OCI-LY1 (cell line): ENCODE results near the gene RPL35.

Experiments used
- H2AFZ ChIP-seq: fragments of 200-600 bp; sonication (generic), shearing (Covaris generic); 2 replicates; pipeline ENCODE4 v1.6.0; 2014; ENCODE audit warnings: antibody characterized with exemption, mild to moderate bottlenecking, low read length
- H3F3A ChIP-seq: fragments of 200-600 bp; sonication (generic), shearing (Covaris generic); 2 replicates; pipeline ENCODE4 v1.6.0; 2014; ENCODE audit warnings: mild to moderate bottlenecking, antibody characterized with exemption, low read length, moderate library complexity; ENCODE audit not compliant: insufficient read depth
- H3K27ac ChIP-seq: fragments of 200-600 bp; sonication (generic); 2 replicates; pipeline ENCODE4 v1.5.1; 2014; ENCODE audit warnings: low read length, mixed run types, mild to moderate bottlenecking, low read depth; ENCODE audit not compliant: poor library complexity, severe bottlenecking
- H3K27me3 ChIP-seq: fragments of 200-600 bp; sonication (generic); 2 replicates; pipeline ENCODE4 v1.6.0; 2014; ENCODE audit warnings: antibody characterized with exemption, mild to moderate bottlenecking, low read length, moderate library complexity; ENCODE audit not compliant: insufficient read depth
- H3K36me3 ChIP-seq: fragments of 200-600 bp; sonication (generic); 2 replicates; pipeline ENCODE4 v1.6.1; 2014; ENCODE audit warnings: mild to moderate bottlenecking, antibody characterized with exemption, low read length, moderate library complexity, mixed read lengths; ENCODE audit not compliant: insufficient read depth
- H3K4me1 ChIP-seq: fragments of 200-600 bp; sonication (generic); 2 replicates; pipeline ENCODE4 v1.5.1; 2014; ENCODE audit warnings: mild to moderate bottlenecking, low read length, moderate library complexity; ENCODE audit not compliant: insufficient read depth, severe bottlenecking
- H3K4me2 ChIP-seq: fragments of 200-600 bp; sonication (generic), shearing (Covaris generic); 2 replicates; pipeline ENCODE4 v1.6.1; 2014; ENCODE audit warnings: low read length
- H3K4me3 ChIP-seq: fragments of 200-600 bp; sonication (generic); 2 replicates; pipeline ENCODE4 v1.5.1; 2014; ENCODE audit warnings: low read length, low read depth, mild to moderate bottlenecking, mixed read lengths; ENCODE audit not compliant: poor library complexity, severe bottlenecking
- H3K79me2 ChIP-seq: fragments of 200-600 bp; shearing (Covaris generic); 2 replicates; pipeline ENCODE4 v1.6.1; 2016; ENCODE audit warnings: mixed run types, low read length, mixed read lengths; ENCODE audit not compliant: insufficient read depth
- H3K9ac ChIP-seq: fragments of 200-600 bp; sonication (generic), shearing (Covaris generic); 2 replicates; pipeline ENCODE4 v1.6.1; 2014; ENCODE audit warnings: mild to moderate bottlenecking, low read length, mixed read lengths
- H3K9me2 ChIP-seq: fragments of 200-600 bp; sonication (generic), shearing (Covaris generic); 2 replicates; pipeline ENCODE4 v1.6.1; 2014; ENCODE audit warnings: low read depth, mild to moderate bottlenecking, low read length, mixed read lengths
- H3K9me3 ChIP-seq: fragments of 200-600 bp; shearing (Covaris generic); 2 replicates; pipeline ENCODE4 v1.6.1; 2014; ENCODE audit warnings: low read length, mixed read lengths
- H4K20me1 ChIP-seq: fragments of 200-600 bp; sonication (generic), shearing (Covaris generic); 2 replicates; pipeline ENCODE4 v1.6.0; 2016; ENCODE audit warnings: mild to moderate bottlenecking, low read length; ENCODE audit not compliant: insufficient read depth
- EZH2 ChIP-seq: fragments of 200-600 bp; sonication (generic), shearing (Covaris generic); IDR thresholded peaks from 2 replicates; pipeline ENCODE4 v1.8.0; 2017; ENCODE audit warnings: borderline replicate concordance, mixed run types, mild to moderate bottlenecking, antibody characterized with exemption, low read length, moderate library complexity, mixed read lengths
- TF ChIP-seq, protein P1 (sequence below): fragments of 200-600 bp; sonication (generic), shearing (Covaris generic); IDR thresholded peaks from 2 replicates; pipeline ENCODE4 v1.5.1; 2017; ENCODE audit warnings: mild to moderate bottlenecking, antibody characterized with exemption, low read length, moderate library complexity, mixed read lengths

The RPL35 gene

DNA sequence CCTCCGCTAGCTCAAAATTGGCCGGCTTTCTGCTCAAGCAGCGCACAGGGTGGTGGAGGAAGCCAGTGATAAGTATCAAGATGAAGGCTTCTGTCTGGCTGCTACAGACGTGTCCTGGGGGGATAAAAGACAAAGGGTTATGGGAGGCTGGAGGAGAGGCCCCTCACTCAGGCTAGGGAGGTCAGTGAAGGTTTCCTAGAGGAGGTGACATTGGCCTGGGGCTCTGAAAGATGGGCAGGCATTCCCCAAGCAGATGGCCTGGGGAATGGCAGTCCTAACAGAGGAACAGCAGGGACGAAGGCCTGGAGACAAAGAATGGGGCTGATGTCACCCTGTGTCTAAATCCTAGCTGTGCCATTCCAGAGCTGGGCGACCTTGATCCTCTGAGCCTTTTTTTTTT lies 52.5 kb downstream of the RPL35 start:
- H3K4me1 ChIP-seq, result no peaks in the 10 kb centered on the region
- H3K79me2 ChIP-seq, result no peaks in the 10 kb centered on the region
- no peak overlapping the region for H3K4me2 ChIP-seq

DNA sequence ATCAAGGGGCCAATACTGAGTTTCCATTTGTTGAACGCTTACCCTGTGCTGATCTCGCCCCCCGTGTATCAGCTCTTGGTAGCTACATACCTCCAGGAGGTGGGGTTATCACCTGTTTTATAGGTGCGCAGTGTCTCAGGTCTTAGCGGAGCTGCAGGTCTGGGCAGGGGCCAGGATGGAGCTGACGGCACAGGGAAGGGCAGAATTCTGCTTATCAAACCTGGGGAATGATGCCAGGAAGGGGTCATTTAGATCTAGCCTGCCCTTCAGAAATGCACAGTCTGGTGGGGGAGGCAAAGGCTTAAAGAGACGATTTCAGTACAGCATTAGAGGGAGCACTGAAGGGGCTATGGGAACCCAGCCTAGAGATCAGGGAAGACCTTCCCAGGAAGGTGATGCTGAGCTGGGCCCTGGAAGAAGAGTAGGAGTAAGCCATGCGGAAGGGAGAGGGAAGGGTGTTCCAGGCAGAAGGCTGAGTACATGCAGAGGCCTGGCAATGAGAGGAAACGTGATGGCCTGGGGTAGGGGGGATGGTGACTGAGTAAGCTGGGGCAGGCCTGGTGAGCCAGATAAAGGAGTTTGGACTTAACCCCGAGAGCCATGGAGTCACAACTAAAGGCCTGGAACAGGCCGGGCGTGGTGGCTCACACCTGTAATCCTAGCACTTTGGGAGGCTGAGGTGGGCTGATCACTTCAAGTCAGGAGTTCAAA lies 53.4 kb downstream of the RPL35 start:
- H3K79me2 ChIP-seq, result no peaks in the 10 kb centered on the region
- no peak overlapping the region for H3K27ac ChIP-seq
- TF ChIP-seq, protein P1, sequence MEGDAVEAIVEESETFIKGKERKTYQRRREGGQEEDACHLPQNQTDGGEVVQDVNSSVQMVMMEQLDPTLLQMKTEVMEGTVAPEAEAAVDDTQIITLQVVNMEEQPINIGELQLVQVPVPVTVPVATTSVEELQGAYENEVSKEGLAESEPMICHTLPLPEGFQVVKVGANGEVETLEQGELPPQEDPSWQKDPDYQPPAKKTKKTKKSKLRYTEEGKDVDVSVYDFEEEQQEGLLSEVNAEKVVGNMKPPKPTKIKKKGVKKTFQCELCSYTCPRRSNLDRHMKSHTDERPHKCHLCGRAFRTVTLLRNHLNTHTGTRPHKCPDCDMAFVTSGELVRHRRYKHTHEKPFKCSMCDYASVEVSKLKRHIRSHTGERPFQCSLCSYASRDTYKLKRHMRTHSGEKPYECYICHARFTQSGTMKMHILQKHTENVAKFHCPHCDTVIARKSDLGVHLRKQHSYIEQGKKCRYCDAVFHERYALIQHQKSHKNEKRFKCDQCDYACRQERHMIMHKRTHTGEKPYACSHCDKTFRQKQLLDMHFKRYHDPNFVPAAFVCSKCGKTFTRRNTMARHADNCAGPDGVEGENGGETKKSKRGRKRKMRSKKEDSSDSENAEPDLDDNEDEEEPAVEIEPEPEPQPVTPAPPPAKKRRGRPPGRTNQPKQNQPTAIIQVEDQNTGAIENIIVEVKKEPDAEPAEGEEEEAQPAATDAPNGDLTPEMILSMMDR, result no peak
- no peak for TF ChIP-seq EZH2
- no peak overlapping the region for H3K9ac ChIP-seq
- H4K20me1 ChIP-seq, result no peaks in the 10 kb centered on the region
- no peak overlapping the region for H3K4me3 ChIP-seq
- no peak overlapping the region for H3K4me2 ChIP-seq
- H3K9me3 ChIP-seq, result no peaks in the 10 kb centered on the region
- no peak overlapping the region for H2AFZ ChIP-seq
- H3K4me1 ChIP-seq, result no peaks in the 10 kb centered on the region
- H3K9me2 ChIP-seq, result no peaks in the 10 kb centered on the region
- H3K27me3 ChIP-seq, result no peaks in the 10 kb centered on the region
- no peaks in the 10 kb centered on the region for H3F3A ChIP-seq
- H3K36me3 ChIP-seq, result 0 out of 2 replicates have a peak, but pooled peaks cover 3% of the 10 kb centered on the region

More for the DNA sequence above, 52.5 kb downstream of the RPL35 start:
- TF ChIP-seq, protein P1, result no peak
- TF ChIP-seq EZH2, result no peak
- H3K36me3 ChIP-seq, result 0 out of 2 replicates have a peak, but pooled peaks cover 3% of the 10 kb centered on the region
- H3K4me3 ChIP-seq, result no peak overlapping the region
- H3F3A ChIP-seq, result no peaks in the 10 kb centered on the region
- H2AFZ ChIP-seq, result no peak overlapping the region
- no peak overlapping the region for H3K9ac ChIP-seq
- H3K9me3 ChIP-seq, result no peaks in the 10 kb centered on the region
- no peaks in the 10 kb centered on the region for H4K20me1 ChIP-seq
- no peaks in the 10 kb centered on the region for H3K27me3 ChIP-seq
- no peak overlapping the region for H3K27ac ChIP-seq
- no peaks in the 10 kb centered on the region for H3K9me2 ChIP-seq
